ENCODE data around the gene HAGHL. TPM values are rescaled to one million over a fixed set of nuclear protein-coding genes. Genes with fewer than 3 reads are reported as not detected.

The HAGHL gene
- total and polyA plus RNA-seq, 7 donors, result 0.92 to 10.5 (median 3.6) TPM

DNA sequence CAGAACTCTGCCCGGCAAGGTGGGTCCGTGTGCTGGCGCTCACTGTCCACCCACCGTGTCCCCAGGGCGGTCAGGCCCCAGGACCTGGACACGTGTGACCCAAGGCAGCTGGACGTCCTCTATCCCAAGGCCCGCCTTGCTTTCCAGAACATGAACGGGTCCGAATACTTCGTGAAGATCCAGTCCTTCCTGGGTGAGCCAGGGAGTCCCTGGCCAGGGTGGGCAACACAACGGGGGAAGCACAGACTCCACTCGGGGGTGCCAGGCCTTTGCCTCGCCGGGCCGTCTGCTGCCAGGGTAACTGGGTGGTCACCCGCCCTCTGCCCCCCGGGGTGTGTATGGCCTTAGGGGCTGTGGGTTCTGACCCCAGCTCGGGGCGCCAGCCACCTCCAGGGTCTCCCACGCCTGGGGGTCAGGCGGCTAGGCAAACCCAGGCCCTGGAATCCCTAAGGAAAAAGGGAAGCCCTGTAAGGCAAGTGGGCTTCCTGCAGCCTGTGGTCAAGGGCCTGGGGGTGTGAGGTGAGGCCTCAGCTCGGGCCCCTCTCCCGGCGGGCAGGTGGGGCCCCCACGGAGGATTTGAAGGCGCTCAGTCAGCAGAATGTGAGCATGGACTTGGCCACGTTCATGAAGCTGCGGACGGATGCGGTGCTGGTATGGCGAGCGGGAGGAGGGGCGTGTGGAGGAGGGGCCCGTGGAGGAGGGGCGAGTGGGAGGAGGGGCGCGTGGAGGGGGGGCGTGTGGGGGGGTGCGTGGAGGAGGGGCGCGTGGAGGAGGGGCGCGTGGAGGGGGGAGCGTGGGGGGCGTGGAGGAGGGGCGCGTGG is 40.1 kb downstream of the HAGHL start:
- no peak overlapping the region for H3K27ac ChIP-seq
- H3K36me3 ChIP-seq, result no peaks in the 10 kb centered on the region
- TF ChIP-seq POLR2AphosphoS5 (IDR thresholded peaks at IDR 0.05) (no peak), POLR2A (IDR thresholded peaks at IDR 0.05) (no peak), EP300 (IDR thresholded peaks at IDR 0.05) (no peak)
- TF ChIP-seq, protein P1, sequence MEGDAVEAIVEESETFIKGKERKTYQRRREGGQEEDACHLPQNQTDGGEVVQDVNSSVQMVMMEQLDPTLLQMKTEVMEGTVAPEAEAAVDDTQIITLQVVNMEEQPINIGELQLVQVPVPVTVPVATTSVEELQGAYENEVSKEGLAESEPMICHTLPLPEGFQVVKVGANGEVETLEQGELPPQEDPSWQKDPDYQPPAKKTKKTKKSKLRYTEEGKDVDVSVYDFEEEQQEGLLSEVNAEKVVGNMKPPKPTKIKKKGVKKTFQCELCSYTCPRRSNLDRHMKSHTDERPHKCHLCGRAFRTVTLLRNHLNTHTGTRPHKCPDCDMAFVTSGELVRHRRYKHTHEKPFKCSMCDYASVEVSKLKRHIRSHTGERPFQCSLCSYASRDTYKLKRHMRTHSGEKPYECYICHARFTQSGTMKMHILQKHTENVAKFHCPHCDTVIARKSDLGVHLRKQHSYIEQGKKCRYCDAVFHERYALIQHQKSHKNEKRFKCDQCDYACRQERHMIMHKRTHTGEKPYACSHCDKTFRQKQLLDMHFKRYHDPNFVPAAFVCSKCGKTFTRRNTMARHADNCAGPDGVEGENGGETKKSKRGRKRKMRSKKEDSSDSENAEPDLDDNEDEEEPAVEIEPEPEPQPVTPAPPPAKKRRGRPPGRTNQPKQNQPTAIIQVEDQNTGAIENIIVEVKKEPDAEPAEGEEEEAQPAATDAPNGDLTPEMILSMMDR (IDR thresholded peaks at IDR 0.05), result no peak
- peaks cover 0 to 23% (median 0%) of the 10 kb centered on the region in 3 donors for H3K27me3 ChIP-seq
- 62 to 67% methylated on average over 38 of the region's 48 CpGs for WGBS, 2 donors
- intact Hi-C loops (cut with DNase I), result no loop called here
- H3K4me1 ChIP-seq, result no peaks in the 10 kb centered on the region
- no peaks in the 10 kb centered on the region for H3K9me3 ChIP-seq
- H3K4me3 ChIP-seq, result no peak overlapping the region
- no peak for DNase-seq

DNA sequence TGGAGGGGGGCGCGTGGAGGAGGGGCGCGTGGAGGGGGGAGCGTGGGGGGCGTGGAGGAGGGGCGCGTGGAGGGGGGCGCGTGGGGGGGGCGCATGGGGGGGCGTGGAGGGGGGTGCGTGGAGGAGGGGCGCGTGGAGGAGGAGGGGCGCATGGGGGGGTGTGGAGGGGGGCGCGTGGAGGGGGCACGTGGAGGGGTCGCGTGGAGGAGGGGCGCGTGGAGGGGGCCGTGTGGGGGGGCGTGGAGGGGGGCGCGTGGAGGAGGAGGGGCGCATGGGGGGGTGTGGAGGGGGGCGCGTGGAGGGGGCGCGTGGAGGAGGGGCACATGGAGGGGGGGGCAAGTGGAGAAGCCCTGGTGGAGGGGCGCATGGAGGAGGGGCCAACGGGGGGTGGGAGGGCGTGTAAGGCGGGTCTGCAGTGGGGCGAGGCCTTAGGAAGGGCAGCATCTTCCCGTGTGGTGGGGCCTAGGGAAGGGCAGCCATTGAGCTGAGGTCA is 40.9 kb downstream of the HAGHL start:
- 49 to 67% methylated on average over 20 to 27 of the region's 38 CpGs for WGBS, 2 donors
- no peak for TF ChIP-seq EP300 (IDR thresholded peaks at IDR 0.05)
- no peak for TF ChIP-seq POLR2A (IDR thresholded peaks at IDR 0.05)
- Histone ChIP-seq H3K36me3 (no peaks in the 10 kb centered on the region), H3K9me3 (no peaks in the 10 kb centered on the region), H3K27ac (no peak overlapping the region), H3K27me3 (peaks cover 0 to 15% (median 0%) of the 10 kb centered on the region in 3 donors), H3K4me1 (no peaks in the 10 kb centered on the region), H3K4me3 (no peak overlapping the region)
- intact Hi-C loops (cut with DNase I), result no loop called here
- no peak for DNase-seq

DNA sequence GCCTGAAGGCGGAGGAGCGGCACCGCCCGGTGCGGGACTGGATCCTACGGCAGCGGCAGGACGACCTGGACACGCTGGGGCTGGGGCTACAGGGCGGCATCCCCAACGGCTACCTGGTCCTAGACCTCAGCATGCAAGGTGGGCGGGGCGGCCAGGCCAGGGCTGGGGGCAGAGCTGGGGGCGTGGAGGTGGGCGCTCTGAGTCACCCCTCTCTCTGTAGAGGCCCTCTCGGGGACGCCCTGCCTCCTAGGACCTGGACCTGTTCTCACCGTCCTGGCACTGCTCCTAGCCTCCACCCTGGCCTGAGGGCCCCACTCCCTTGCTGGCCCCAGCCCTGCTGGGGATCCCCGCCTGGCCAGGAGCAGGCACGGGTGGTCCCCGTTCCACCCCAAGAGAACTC is 41.5 kb downstream of the HAGHL start:
- Histone ChIP-seq H3K36me3 (no peaks in the 10 kb centered on the region), H3K4me1 (no peaks in the 10 kb centered on the region), H3K27ac (no peak overlapping the region), H3K9me3 (no peaks in the 10 kb centered on the region), H3K4me3 (no peak overlapping the region), H3K27me3 (peaks cover 0 to 9% (median 0%) of the 10 kb centered on the region in 3 donors)
- 22 to 73% methylated on average over 21 of the region's 21 CpGs for WGBS, 2 donors
- intact Hi-C loops (cut with DNase I), result no loop called here
- DNase-seq, result no peak
- TF ChIP-seq POLR2A (IDR thresholded peaks at IDR 0.05), result no peak

DNA sequence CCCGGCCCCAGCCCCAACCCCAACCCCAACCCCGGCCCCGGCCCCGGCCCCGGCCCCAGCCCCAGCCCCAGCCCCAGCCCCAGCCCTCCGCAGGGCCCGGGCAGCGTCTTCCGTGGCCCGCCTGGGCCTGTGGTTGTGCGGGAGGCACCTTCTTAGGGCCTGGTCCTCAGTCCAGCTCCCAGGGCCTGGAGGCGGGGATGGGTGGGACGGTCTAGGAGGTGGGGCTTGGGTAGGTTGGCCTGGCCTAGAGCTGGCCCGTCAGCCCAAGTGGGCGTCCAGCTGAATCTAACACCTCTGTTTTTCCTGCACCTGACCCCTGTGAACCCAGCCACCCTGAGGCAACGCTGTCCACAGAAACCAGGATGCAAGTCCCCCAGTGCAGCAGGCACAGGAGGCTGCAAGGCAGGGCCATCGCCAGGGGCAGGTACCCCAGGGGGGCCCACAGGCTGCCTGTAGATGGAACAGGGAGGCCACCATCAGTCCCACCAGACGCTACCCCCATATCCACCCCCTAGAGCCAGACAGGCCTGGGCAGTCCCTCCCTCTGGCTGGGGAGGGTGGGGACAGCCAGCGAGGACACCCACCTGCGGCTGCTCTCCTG is 42.4 kb downstream of the HAGHL start:
- H3K9me3 ChIP-seq, result no peaks in the 10 kb centered on the region
- H3K36me3 ChIP-seq, result no peaks in the 10 kb centered on the region
- TF ChIP-seq EP300 (IDR thresholded peaks at IDR 0.05), result no peak
- TF ChIP-seq POLR2A (IDR thresholded peaks at IDR 0.05), result no peak
- TF ChIP-seq, protein P1 (IDR thresholded peaks at IDR 0.05), result no peak
- TF ChIP-seq POLR2AphosphoS5 (IDR thresholded peaks at IDR 0.05), result no peak
- no peak for DNase-seq
- no peaks in the 10 kb centered on the region for H3K4me1 ChIP-seq
- peaks cover 0 to 9% (median 0%) of the 10 kb centered on the region in 3 donors for H3K27me3 ChIP-seq
- no peak overlapping the region for H3K27ac ChIP-seq
- intact Hi-C loops (cut with DNase I), result no loop called here
- H3K4me3 ChIP-seq, result no peak overlapping the region
- WGBS, 2 donors, result 23 to 65% methylated on average over 20 of the region's 20 CpGs

DNA sequence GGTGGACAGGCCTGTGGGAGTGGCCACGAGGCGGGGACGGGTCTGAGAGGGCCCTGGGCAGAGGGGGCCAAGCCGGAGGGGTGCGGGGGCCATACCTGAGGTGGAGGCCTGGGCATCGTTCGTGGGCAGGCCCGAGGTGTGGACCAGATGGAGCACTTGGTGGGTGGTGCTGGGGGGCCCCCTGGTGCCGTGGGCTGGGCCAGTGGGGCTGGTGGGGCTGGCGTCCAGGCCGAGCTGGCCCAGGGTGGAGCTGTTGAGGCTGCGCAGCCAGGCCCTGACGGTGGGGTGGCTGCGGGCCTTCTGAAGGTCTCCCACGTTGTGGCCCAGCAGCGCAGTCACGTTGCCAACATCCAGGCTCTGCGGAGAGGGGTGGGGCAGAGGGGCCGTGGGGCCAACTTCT is 43.0 kb downstream of the HAGHL start:
- H3K27ac ChIP-seq, result no peak overlapping the region
- no peak for DNase-seq
- H3K27me3 ChIP-seq, result peaks cover 0 to 15% (median 0%) of the 10 kb centered on the region in 3 donors
- intact Hi-C loops (cut with DNase I), result no loop called here
- 69 to 81% methylated on average over 19 of the region's 19 CpGs for WGBS, 2 donors
- no peaks in the 10 kb centered on the region for H3K4me1 ChIP-seq
- H3K9me3 ChIP-seq, result no peaks in the 10 kb centered on the region
- TF ChIP-seq POLR2AphosphoS5 (IDR thresholded peaks at IDR 0.05), result no peak
- H3K36me3 ChIP-seq, result no peaks in the 10 kb centered on the region
- no peak overlapping the region for H3K4me3 ChIP-seq

DNA sequence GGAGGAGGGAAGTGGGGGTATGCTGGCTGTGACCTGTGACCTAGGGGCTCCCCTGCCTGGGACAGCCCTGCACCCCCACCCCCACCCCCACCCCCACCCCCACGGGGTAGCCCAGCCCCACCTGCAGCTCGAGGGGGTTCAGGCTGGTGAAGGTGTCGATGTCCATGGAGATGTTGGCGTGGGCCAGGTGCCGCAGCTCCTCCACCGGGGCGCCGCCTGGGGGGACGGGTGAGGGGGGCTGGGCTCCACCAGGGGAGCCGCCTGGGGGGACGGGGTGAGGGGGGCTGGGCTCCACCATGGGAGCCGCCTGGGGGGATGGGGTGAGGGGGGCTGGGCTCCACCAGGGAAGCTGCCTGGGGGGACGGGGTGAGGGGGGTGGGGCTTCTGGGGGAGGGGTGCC is 43.5 kb downstream of the HAGHL start:
- H3K9me3 ChIP-seq, result no peaks in the 10 kb centered on the region
- peaks cover 0 to 20% (median 0%) of the 10 kb centered on the region in 3 donors for H3K27me3 ChIP-seq
- no peak overlapping the region for H3K4me3 ChIP-seq
- no peaks in the 10 kb centered on the region for H3K4me1 ChIP-seq
- H3K36me3 ChIP-seq, result no peaks in the 10 kb centered on the region
- H3K27ac ChIP-seq, result no peak overlapping the region
- no peak for DNase-seq
- TF ChIP-seq, protein P1 (IDR thresholded peaks at IDR 0.05), result no peak
- no peak for TF ChIP-seq EP300 (IDR thresholded peaks at IDR 0.05)
- TF ChIP-seq POLR2A (IDR thresholded peaks at IDR 0.05), result no peak
- no peak for TF ChIP-seq POLR2AphosphoS5 (IDR thresholded peaks at IDR 0.05)
- intact Hi-C loops (cut with DNase I), result no loop called here
- 60 to 74% methylated on average over 13 of the region's 13 CpGs for WGBS, 2 donors
